ENCODE data around the gene CORO7. TPM values are rescaled to one million over a fixed set of nuclear protein-coding genes. Genes with fewer than 3 reads are reported as not detected.

The CORO7 gene
- total RNA-seq, 1 donor from 2014 or later = 101 TPM

GRCh38 chr16:4390266-4391260, 25.8 kb downstream of the CORO7 start:
- H3K4me1 Mint-ChIP-seq (ENCODE audit: low read depth) = no peaks in the 10 kb centered on the region
- no peak overlapping the region for H3K27ac Mint-ChIP-seq
- H3K4me3 Mint-ChIP-seq (ENCODE audit: low read depth) = no peak overlapping the region
- no peaks in the 10 kb centered on the region for H3K9me3 Mint-ChIP-seq
- DNase-seq (ENCODE audit: low spot score) = no peak
- intact Hi-C loops (cut with micrococcal nuclease) = no loop called here
- H3K36me3 Mint-ChIP-seq (ENCODE audit: low read depth) = peaks cover 11% of the 10 kb centered on the region
- H3K27me3 Mint-ChIP-seq (ENCODE audit: low read depth) = no peaks in the 10 kb centered on the region

GRCh38 chr16:4389051-4389955, 27.1 kb downstream of the CORO7 start:
- H3K36me3 Mint-ChIP-seq (ENCODE audit: low read depth) = peaks cover 7% of the 10 kb centered on the region
- H3K9me3 Mint-ChIP-seq = no peaks in the 10 kb centered on the region
- intact Hi-C loops (cut with micrococcal nuclease) = no loop called here
- DNase-seq (ENCODE audit: low spot score) = no peak
- H3K4me3 Mint-ChIP-seq (ENCODE audit: low read depth) = no peak overlapping the region
- H3K27ac Mint-ChIP-seq = no peak overlapping the region
- no peaks in the 10 kb centered on the region for H3K27me3 Mint-ChIP-seq (ENCODE audit: low read depth)
- no peaks in the 10 kb centered on the region for H3K4me1 Mint-ChIP-seq (ENCODE audit: low read depth)

- peaks cover 7% of the 10 kb centered on the region for H3K36me3 Mint-ChIP-seq (ENCODE audit: low read depth)
- no peaks in the 10 kb centered on the region for H3K4me1 Mint-ChIP-seq (ENCODE audit: low read depth)
- H3K4me3 Mint-ChIP-seq (ENCODE audit: low read depth) = no peak overlapping the region
These were observed 27.9 kb downstream of the CORO7 start for GRCh38 chr16:4388271-4389021.

GRCh38 chr16:4387781-4388180, 28.6 kb downstream of the CORO7 start:
- H3K9me3 Mint-ChIP-seq = no peaks in the 10 kb centered on the region
- no peaks in the 10 kb centered on the region for H3K4me1 Mint-ChIP-seq (ENCODE audit: low read depth)
- DNase-seq (ENCODE audit: low spot score) = no peak
- no peak overlapping the region for H3K27ac Mint-ChIP-seq
- H3K36me3 Mint-ChIP-seq (ENCODE audit: low read depth) = peaks cover 12% of the 10 kb centered on the region
- H3K27me3 Mint-ChIP-seq (ENCODE audit: low read depth) = no peaks in the 10 kb centered on the region
- no peak overlapping the region for H3K4me3 Mint-ChIP-seq (ENCODE audit: low read depth)
- intact Hi-C loops (cut with micrococcal nuclease) = no loop called here

More at GRCh38 chr16:4388271-4389021, 27.9 kb downstream of the CORO7 start:
- Mint-ChIP-seq H3K27me3 (ENCODE audit: low read depth) (no peaks in the 10 kb centered on the region), H3K27ac (no peak overlapping the region), H3K9me3 (no peaks in the 10 kb centered on the region)
- DNase-seq (ENCODE audit: low spot score) = no peak
- intact Hi-C loops (cut with micrococcal nuclease) = no loop called here

GRCh38 chr16:4386951-4387565, 29.3 kb downstream of the CORO7 start:
- no peak overlapping the region for H3K4me3 Mint-ChIP-seq (ENCODE audit: low read depth)

GRCh38 chr16:4386451-4386805, 30.0 kb downstream of the CORO7 start:
- Mint-ChIP-seq H3K27ac (no peak overlapping the region), H3K9me3 (no peaks in the 10 kb centered on the region), H3K4me1 (ENCODE audit: low read depth) (no peaks in the 10 kb centered on the region), H3K36me3 (ENCODE audit: low read depth) (peaks cover 12% of the 10 kb centered on the region), H3K4me3 (ENCODE audit: low read depth) (no peak overlapping the region), H3K27me3 (ENCODE audit: low read depth) (no peaks in the 10 kb centered on the region)
- DNase-seq (ENCODE audit: low spot score) = no peak
- intact Hi-C loops (cut with micrococcal nuclease) = no loop called here

More at GRCh38 chr16:4386951-4387565, 29.3 kb downstream of the CORO7 start:
- DNase-seq (ENCODE audit: low spot score) = no peak
- intact Hi-C loops (cut with micrococcal nuclease) = no loop called here
- H3K9me3 Mint-ChIP-seq = no peaks in the 10 kb centered on the region
- no peaks in the 10 kb centered on the region for H3K27me3 Mint-ChIP-seq (ENCODE audit: low read depth)
- H3K4me1 Mint-ChIP-seq (ENCODE audit: low read depth) = no peaks in the 10 kb centered on the region
- H3K27ac Mint-ChIP-seq = no peak overlapping the region
- peaks cover 12% of the 10 kb centered on the region for H3K36me3 Mint-ChIP-seq (ENCODE audit: low read depth)

- Mint-ChIP-seq H3K4me1 (ENCODE audit: low read depth) (no peaks in the 10 kb centered on the region), H3K27me3 (ENCODE audit: low read depth) (no peaks in the 10 kb centered on the region), H3K9me3 (no peaks in the 10 kb centered on the region), H3K4me3 (ENCODE audit: low read depth) (no peak overlapping the region), H3K36me3 (ENCODE audit: low read depth) (peaks cover 12% of the 10 kb centered on the region), H3K27ac (no peak overlapping the region)
- intact Hi-C loops (cut with micrococcal nuclease) = no loop called here
- no peak for DNase-seq (ENCODE audit: low spot score)
These were observed 30.5 kb downstream of the CORO7 start for GRCh38 chr16:4385789-4386450.

- DNase-seq (ENCODE audit: low spot score) = no peak
- Mint-ChIP-seq H3K27me3 (ENCODE audit: low read depth) (no peaks in the 10 kb centered on the region), H3K4me3 (ENCODE audit: low read depth) (no peak overlapping the region), H3K9me3 (no peaks in the 10 kb centered on the region), H3K36me3 (ENCODE audit: low read depth) (peaks cover 12% of the 10 kb centered on the region), H3K4me1 (ENCODE audit: low read depth) (no peaks in the 10 kb centered on the region), H3K27ac (no peak overlapping the region)
- intact Hi-C loops (cut with micrococcal nuclease) = no loop called here
These were observed 31.2 kb downstream of the CORO7 start for GRCh38 chr16:4385066-4385788.

- no peak overlapping the region for H3K4me3 Mint-ChIP-seq (ENCODE audit: low read depth)
- peaks cover 12% of the 10 kb centered on the region for H3K36me3 Mint-ChIP-seq (ENCODE audit: low read depth)
- H3K9me3 Mint-ChIP-seq = no peaks in the 10 kb centered on the region
- no peaks in the 10 kb centered on the region for H3K27me3 Mint-ChIP-seq (ENCODE audit: low read depth)
- intact Hi-C loops (cut with micrococcal nuclease) = no loop called here
- H3K4me1 Mint-ChIP-seq (ENCODE audit: low read depth) = no peaks in the 10 kb centered on the region
- no peak for DNase-seq (ENCODE audit: low spot score)
- no peak overlapping the region for H3K27ac Mint-ChIP-seq
These were observed 31.9 kb downstream of the CORO7 start for GRCh38 chr16:4384509-4384942.

- DNase-seq (ENCODE audit: low spot score) = no peak
- H3K27ac Mint-ChIP-seq = no peak overlapping the region
- peaks cover 12% of the 10 kb centered on the region for H3K36me3 Mint-ChIP-seq (ENCODE audit: low read depth)
- H3K9me3 Mint-ChIP-seq = no peaks in the 10 kb centered on the region
- intact Hi-C loops (cut with micrococcal nuclease) = no loop called here
- no peaks in the 10 kb centered on the region for H3K27me3 Mint-ChIP-seq (ENCODE audit: low read depth)
- H3K4me3 Mint-ChIP-seq (ENCODE audit: low read depth) = no peak overlapping the region
- no peaks in the 10 kb centered on the region for H3K4me1 Mint-ChIP-seq (ENCODE audit: low read depth)
These were observed 32.6 kb downstream of the CORO7 start for GRCh38 chr16:4383591-4384444.
